ENCODE measurements around the gene RILPL1. TPM values are rescaled to one million over a fixed set of nuclear protein-coding genes. Genes with fewer than 3 reads are reported as not detected.

RILPL1 gene
- total and polyA plus RNA-seq, 10 of the 15 experiments (the other 5 are each of a cell fraction or from before 2014, with no cell fraction given), result 0.05 to 0.61 (median 0.25) TPM

GRCh38 chr12:123436017-123436964, 97.2 kb downstream of the RILPL1 start, which contains the start of gene RILPL2 (continued):
- TF ChIP-seq BCL3 (IDR thresholded peaks at IDR 0.05; ENCODE audit: borderline replicate concordance, insufficient read depth, low read depth, low read length, poor library complexity, severe bottlenecking), result peak; percentile 74
- TF ChIP-seq NFIC (IDR thresholded peaks at IDR 0.05; ENCODE audit: low read depth, low read length), result peak; percentile 25; the same call in 1 of the 2 replicates
- TF ChIP-seq ATF7 (IDR thresholded peaks at IDR 0.05; ENCODE audit: low read depth), result 0 out of 2 replicates have a peak, but pooled peaks have one; percentile 19
- TF ChIP-seq SUZ12 (IDR thresholded peaks at IDR 0.05; ENCODE audit: unreplicated experiment), result no peak
- TF ChIP-seq BHLHE40 (IDR thresholded peaks at IDR 0.05; ENCODE audit: borderline replicate concordance in 1 of 2, low read depth in 2 of 2, low read length in 1 of 2), result peak; percentile 99
- no peak for TF ChIP-seq PBX3 (IDR thresholded peaks at IDR 0.05; ENCODE audit: insufficient replicate concordance, low read depth, low read length)
- TF ChIP-seq ZNF24 (IDR thresholded peaks at IDR 0.05), result no peak
- no peak for TF ChIP-seq ZBTB11 (CRISPR knock-in tag; IDR thresholded peaks at IDR 0.05)
- peak; percentile 75; the same call in 1 of the 2 replicates for TF ChIP-seq NFYB (IDR thresholded peaks at IDR 0.05; ENCODE audit: insufficient read depth, low read depth, low read length)
- no peak for TF ChIP-seq CHD1 (IDR thresholded peaks at IDR 0.05; ENCODE audit: low read depth, low read length)
- no peak for TF ChIP-seq FOS (IDR thresholded peaks at IDR 0.05; ENCODE audit: borderline replicate concordance, extremely low read depth, insufficient read length)
- TF ChIP-seq ZNF207 (IDR thresholded peaks at IDR 0.05; ENCODE audit: borderline replicate concordance), result peak; percentile 75; the same call in 1 of the 2 replicates
- peak; percentile 90 for TF ChIP-seq RELA (IDR thresholded peaks at IDR 0.05; ENCODE audit: borderline replicate concordance, partially characterized antibody)
- TF ChIP-seq DPF2 (IDR thresholded peaks at IDR 0.05), result peak; percentile 88
- TF ChIP-seq CHD2 (IDR thresholded peaks at IDR 0.05; ENCODE audit: borderline replicate concordance, low read depth, low read length), result peak; percentile 67; the same call in 1 of the 2 replicates
- no peak for TF ChIP-seq CTCF (IDR thresholded peaks at IDR 0.05 in 2 of 3, conservative IDR thresholded peaks at IDR 0.05 in 1 of 3; ENCODE audit: control insufficient read depth in 2 of 3, extremely low read depth in 1 of 3, insufficient read depth in 1 of 3, low read depth in 3 of 3, low read length in 3 of 3)
- no peak for TF ChIP-seq RCOR1 (conservative IDR thresholded peaks at IDR 0.05; ENCODE audit: low read depth, low read length)
- peak; percentile 99 for TF ChIP-seq IKZF1 (conservative IDR thresholded peaks at IDR 0.05)
- peak; percentile 76; the same call in 1 of the 2 replicates for TF ChIP-seq PAX5 (IDR thresholded peaks at IDR 0.05; ENCODE audit: borderline replicate concordance, low read depth, low read length)

Measured in GM12878 (cell line).